Heart left ventricle (tissue), 16 donors: Measurements from ENCODE around the gene C2orf68. TPM values are rescaled to one million over a fixed set of nuclear protein-coding genes. Genes with fewer than 3 reads are reported as not detected.

Experiments used
- ATAC-seq, 4 donors: fragments of 200-7000 bp; cut with Tn5 transposase; one replicate each; pipeline ENCODE4 v1.9.1; 2020 to 2022; ENCODE audit warnings: moderate library complexity in 4 of 4, mild to moderate bottlenecking in 3 of 4, moderate number of reproducible peaks in 1 of 4
- DNase-seq, 5 donors: peaks; one replicate each; pipeline ENCODE4 v3.0.0-alpha.2; 2020
- H3K27ac ChIP-seq, 12 donors: fragments of 200-600 bp; sonication (generic) in 4 of 12; one replicate each; pipeline versions ENCODE4 v1.5.0 to v1.8.0; 2016 to 2022; ENCODE audit warnings: mild to moderate bottlenecking in 2 of 12
- H3K27me3 ChIP-seq, 9 donors: fragments of 200-600 bp; sonication (generic) in 2 of 9; one replicate each; pipeline versions ENCODE4 v1.5.1 to v1.8.0; 2016 to 2022; ENCODE audit warnings: mild to moderate bottlenecking in 3 of 9
- H3K36me3 ChIP-seq, 9 donors: fragments of 200-600 bp; sonication (generic) in 2 of 9; one replicate each; pipeline versions ENCODE4 v1.5.0 to v1.8.0; 2018 to 2022; ENCODE audit warnings: mild to moderate bottlenecking in 2 of 9
- H3K4me1 ChIP-seq, 12 donors: fragments of 200-600 bp; sonication (generic) in 4 of 12; one replicate each; pipeline versions ENCODE4 v1.5.0 to v1.8.0; 2016 to 2022; ENCODE audit warnings: mild to moderate bottlenecking in 3 of 12
- H3K4me3 ChIP-seq, 12 donors: fragments of 200-600 bp; sonication (generic) in 4 of 12; one replicate each; pipeline versions ENCODE4 v1.5.0 to v1.8.0; 2017 to 2022; ENCODE audit warnings: mild to moderate bottlenecking in 9 of 12, moderate library complexity in 4 of 12
- H3K9me3 ChIP-seq, 12 donors: fragments of 200-600 bp; sonication (generic) in 4 of 12; one replicate each; pipeline versions ENCODE4 v1.5.0 to v1.8.0; 2016 to 2022; ENCODE audit warnings: mild to moderate bottlenecking in 1 of 12
- CTCF ChIP-seq, 12 donors: fragments of 200-600 bp; sonication (generic) in 4 of 12; IDR thresholded peaks; one replicate each; pipeline versions ENCODE4 v1.5.0 to v1.8.0; 2018 to 2022; ENCODE audit warnings: antibody characterized with exemption in 12 of 12, mild to moderate bottlenecking in 5 of 12
- POLR2A ChIP-seq, 2 donors: fragments of 450-650 bp; IDR thresholded peaks; one replicate each; pipeline ENCODE4 v1.6.1; 2017; ENCODE audit warnings: antibody characterized with exemption in 2 of 2, mild to moderate bottlenecking in 2 of 2, moderate library complexity in 2 of 2
- WGBS, 4 donors: extraction: QIAGEN DNeasy Blood & Tissue Kit in 2 of 4; methylation state at CpG; one replicate each; pipeline versions ENCODE4 v1.1.5 to v1.1.7; 2013 to 2018; 5-methylcytosine and 5-hydroxymethylcytosine counted together
- intact Hi-C, 10 donors: fragments of 100-400 bp; cut with DNase I; formaldehyde crosslinking; loops; one replicate each; pipeline versions ENCODE4 v1.11.1 to v1.14.2; 2022
- polyA plus RNA-seq, 2 donors: library from polyadenylated mRNA; stranded (reverse); fragments of 200-250 nt; gene quantifications; one replicate each; pipeline ENCODE4 v1.2.3, GENCODE V29; 2013
- total RNA-seq, 9 donors: library from RNA; depleted of rRNA in 2 of 9; stranded (reverse); fragments of >200 nt in 2 of 9; fragmentation: NEBNext Ultra II Directional in 3 of 9; extraction: Animal tissue kit (Norgen Biotek cat#: 25700) in 3 of 9; gene quantifications; one replicate each; pipeline versions ENCODE4 v1.1.0 to v1.2.4, GENCODE V29; 2016 to 2023
- donor health status: ischemic (EF 13 %, LVEDD 7.1; RV severe dilation, severe dysfunction).
- donor health status: healthy with polysubstance abuse.
- donor health status: DM: no; HTN: yes; CAD: no.
- donor health status: DM: no; HTN: no; CAD: no.
- donor health status: ischemic (EF 25% LVEDD 6.9; RV normal size, moderate dysfunction).
- donor health status: ischemic (EF 25% LVEDD 5.7; RV mildly dilated, moderate dysfunction).
- donor health status: healthy.
- donor health status: DM: yes; HTN: yes; CAD: no.
- donor health status: ischemic (EF 35%, LVEDD 5.7; RV mildly dilated, moderate dysfunction).
- donor health status: nonischemic (EF 11% LVEDD 7.7; RV severe dilation, severe dysfunction).
- donor health status: DM: yes; HTN: yes; CAD: no.
- donor health status: PGD.
- donor health status: ischemic (EF 29% LVEDD 5.4; RV normal size, mild dysfunction).
- donor health status: nonischemic (EF 23%, LVEDD 6.1; RV moderate dilation, normal function).

Gene C2orf68
- total and polyA plus RNA-seq, 11 donors: 12.0 to 38.2 (median 29.1) TPM

GRCh38 chr2:85596486-85597143, 15.3 kb downstream of the C2orf68 start:
- WGBS, 4 donors: 32 to 53% (median 49%) methylated on average over 3 of the region's 3 CpGs
- DNase-seq (no peak), ATAC-seq (no peak)
- Histone ChIP-seq H3K4me1 (peaks cover 0 to 55% (median 34%) of the 10 kb centered on the region in 12 donors), H3K27me3 (no peaks in the 10 kb centered on the region), H3K9me3 (no peaks in the 10 kb centered on the region), H3K27ac (peak overlapping the region in 6 of 12 donors; percentile 87 to 96 (median 92)), H3K4me3 (peak overlapping the region; percentile 50 to 91 (median 80)), H3K36me3 (peaks cover 0 to 53% (median 33%) of the 10 kb centered on the region in 9 donors)
- intact Hi-C loops: no loop called here
- TF ChIP-seq CTCF (IDR thresholded peaks at IDR 0.05) (no peak), POLR2A (IDR thresholded peaks at IDR 0.05) (no peak)

- Histone ChIP-seq H3K27me3 (no peaks in the 10 kb centered on the region), H3K4me1 (peaks cover 0 to 55% (median 35%) of the 10 kb centered on the region in 12 donors), H3K9me3 (no peaks in the 10 kb centered on the region), H3K36me3 (peaks cover 0 to 53% (median 32%) of the 10 kb centered on the region in 9 donors), H3K27ac (peak overlapping the region; percentile 25 to 96 (median 91)), H3K4me3 (peak overlapping the region; percentile 50 to 91 (median 80))
- peak in 1 of 5 donors; percentile 39 for DNase-seq
- WGBS, 4 donors: 3 to 5% (median 4%) methylated on average over 10 of the region's 10 CpGs
- peak in 1 of 4 donors; percentile 1 for ATAC-seq
- no peak for TF ChIP-seq POLR2A (IDR thresholded peaks at IDR 0.05)
- TF ChIP-seq CTCF (IDR thresholded peaks at IDR 0.05): no peak
- intact Hi-C loops: no loop called here
These were observed 15.9 kb downstream of the C2orf68 start for GRCh38 chr2:85596026-85596333.

GRCh38 chr2:85595301-85596025, 16.4 kb downstream of the C2orf68 start, which contains the start of gene RNF181:
TSS of gene RNF181 (plus strand) at chr2:85595745. CDS start at chr2:85595764, 19 bp downstream.
- peak within 1 kb of the TSS; percentile 50 to 91 (median 80) for H3K4me3 ChIP-seq
- intact Hi-C loops: no loop called here
- ATAC-seq: peak; percentile 97 to 98 (median 97)
- no peaks in the 10 kb centered on the region for H3K9me3 ChIP-seq
- DNase-seq: peak; percentile 95 to 97 (median 96)
- no peaks in the 10 kb centered on the region for H3K27me3 ChIP-seq
- peaks cover 0 to 60% (median 40%) of the 10 kb centered on the region in 12 donors for H3K4me1 ChIP-seq
- WGBS, 4 donors: 0 to 1% (median 0%) methylated on average over 21 to 47 of the region's 47 CpGs
- TF ChIP-seq CTCF (IDR thresholded peaks at IDR 0.05) (no peak), POLR2A (IDR thresholded peaks at IDR 0.05) (peak; percentile 53 to 88)
- H3K27ac ChIP-seq: peak within 1 kb of the TSS; percentile 26 to 96 (median 91)
- peaks cover 0 to 50% (median 30%) of the 10 kb centered on the region in 9 donors for H3K36me3 ChIP-seq

- H3K27me3 ChIP-seq: no peaks in the 10 kb centered on the region
- intact Hi-C loops: no loop called here
- peak overlapping the region; percentile 45 to 91 (median 80) for H3K4me3 ChIP-seq
- H3K36me3 ChIP-seq: peaks cover 0 to 44% (median 30%) of the 10 kb centered on the region in 9 donors
- H3K4me1 ChIP-seq: peaks cover 3 to 66% (median 46%) of the 10 kb centered on the region in 12 donors
- TF ChIP-seq CTCF (IDR thresholded peaks at IDR 0.05) (no peak), POLR2A (IDR thresholded peaks at IDR 0.05) (no peak)
- 13 to 18% (median 16%) methylated on average over 13 of the region's 13 CpGs for WGBS, 4 donors
- DNase-seq: no peak
- H3K27ac ChIP-seq: peak overlapping the region; percentile 26 to 96 (median 91)
- no peak for ATAC-seq
- no peaks in the 10 kb centered on the region for H3K9me3 ChIP-seq
These were observed 17.1 kb downstream of the C2orf68 start for GRCh38 chr2:85594715-85595300.
